ENCODE results near the gene CSHL1.

GRCh38 chr17:63954402-63955063, 43.5 kb upstream of the CSHL1 start:
- TF ChIP-seq CTCF (conservative IDR thresholded peaks at IDR 0.05) (no peak), ZFX (IDR thresholded peaks at IDR 0.05) (no peak)

Data from C4-2B (cell line).